PC-3 (cell line): ENCODE data around the gene DLG1.

Experiments used
- CTCF ChIP-seq: fragments of 300-600 bp; sonication (generic); conservative IDR thresholded peaks from 2 replicates; pipeline ENCODE4 v1.5.1; 2017; ENCODE audit warnings: antibody characterized with exemption, low read depth, mild to moderate bottlenecking, low read length
- EZH2 ChIP-seq: fragments of 300-600 bp; sonication (generic); IDR thresholded peaks from one replicate; pipeline ENCODE4 v1.6.1; 2017; ENCODE audit warnings: antibody characterized with exemption, mild to moderate bottlenecking, low read length; ENCODE audit not compliant: unreplicated experiment
- EZH2phosphoT487 ChIP-seq: fragments of 300-600 bp; sonication (generic); IDR thresholded peaks from 2 replicates; pipeline ENCODE4 v1.6.1; 2018; ENCODE audit warnings: mild to moderate bottlenecking, antibody characterized with exemption, low read length, borderline replicate concordance

GRCh38 chr3:197080344-197080743, 218.1 kb downstream of the DLG1 start:
- TF ChIP-seq CTCF (no peak), EZH2phosphoT487 (no peak), EZH2 (no peak)
